IPS-NIHi7 (cell line): ENCODE measurements around the gene COLGALT1.

Source experiments
- DNase-seq: peaks from one replicate; pipeline ENCODE4 v3.0.0; 2012; ENCODE audit warnings: mixed read lengths; ENCODE audit errors: extremely low spot score

The COLGALT1 gene

GRCh38 chr19:17598953-17599352 is 43.5 kb downstream of the COLGALT1 start:
- DNase-seq, result no peak

DNA sequence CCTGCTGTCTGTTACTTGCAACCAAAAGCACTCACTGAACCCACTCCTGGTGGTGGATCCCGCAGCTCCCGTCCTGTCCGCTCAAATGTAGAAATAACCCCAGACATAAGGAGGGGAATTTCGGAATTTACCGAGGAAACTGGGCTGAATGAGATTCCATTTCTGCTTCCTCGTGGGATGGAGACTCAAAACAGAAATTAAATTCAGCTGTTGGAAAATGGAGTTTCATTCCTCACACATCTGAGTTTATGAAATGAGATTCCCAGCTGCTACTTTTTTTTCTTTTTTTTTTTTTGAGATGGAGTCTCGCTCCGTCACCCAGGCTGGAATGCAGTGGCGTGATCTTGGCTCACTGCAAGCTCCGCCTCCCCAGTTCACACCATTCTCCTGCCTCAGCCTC is 44.3 kb downstream of the COLGALT1 start:
- DNase-seq, result no peak

GRCh38 chr19:17601683-17602082 is 46.2 kb downstream of the COLGALT1 start:
- DNase-seq, result no peak

- no peak for DNase-seq
These were observed 46.8 kb downstream of the COLGALT1 start for GRCh38 chr19:17602217-17602616.

GRCh38 chr19:17602872-17603510 is 47.5 kb downstream of the COLGALT1 start:
- DNase-seq, result no peak

DNA sequence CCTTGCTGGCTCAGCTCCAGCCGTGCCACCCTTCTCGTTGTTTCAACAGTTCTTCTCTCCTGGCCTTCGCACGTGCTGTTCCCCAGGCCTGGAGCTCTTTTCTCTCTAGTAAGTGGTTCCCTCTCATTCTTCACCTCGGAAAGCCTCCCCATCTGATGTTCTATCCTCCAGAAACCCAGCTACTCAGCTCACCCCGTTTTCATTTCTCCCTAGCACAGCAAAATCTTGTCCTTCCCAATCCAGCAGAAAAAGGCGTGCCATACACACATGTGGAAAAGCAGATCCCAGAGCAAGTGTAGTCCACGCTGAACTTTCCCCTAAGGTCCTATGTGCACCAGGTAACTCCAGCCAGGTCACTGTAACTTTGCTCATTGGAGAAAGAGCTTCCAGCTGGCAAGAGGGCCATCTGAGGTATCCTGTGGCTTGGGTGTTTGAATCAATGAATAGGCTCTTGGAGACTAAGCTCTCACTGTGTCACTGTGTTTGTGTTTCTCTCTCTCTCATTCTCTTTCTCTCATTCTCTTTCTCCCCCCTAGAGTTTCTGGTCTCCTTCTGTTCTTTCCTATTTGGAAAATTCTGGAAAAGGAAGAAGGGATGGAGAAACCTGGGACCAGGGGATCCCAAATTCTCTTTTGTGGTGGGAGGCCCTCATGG is 49.0 kb downstream of the COLGALT1 start:
- DNase-seq, result no peak

- no peak for DNase-seq
These were observed 49.7 kb downstream of the COLGALT1 start for GRCh38 chr19:17605117-17605516.

- peak; percentile 95 for DNase-seq
These were observed 50.5 kb downstream of the COLGALT1 start for GRCh38 chr19:17605761-17606589.

DNA sequence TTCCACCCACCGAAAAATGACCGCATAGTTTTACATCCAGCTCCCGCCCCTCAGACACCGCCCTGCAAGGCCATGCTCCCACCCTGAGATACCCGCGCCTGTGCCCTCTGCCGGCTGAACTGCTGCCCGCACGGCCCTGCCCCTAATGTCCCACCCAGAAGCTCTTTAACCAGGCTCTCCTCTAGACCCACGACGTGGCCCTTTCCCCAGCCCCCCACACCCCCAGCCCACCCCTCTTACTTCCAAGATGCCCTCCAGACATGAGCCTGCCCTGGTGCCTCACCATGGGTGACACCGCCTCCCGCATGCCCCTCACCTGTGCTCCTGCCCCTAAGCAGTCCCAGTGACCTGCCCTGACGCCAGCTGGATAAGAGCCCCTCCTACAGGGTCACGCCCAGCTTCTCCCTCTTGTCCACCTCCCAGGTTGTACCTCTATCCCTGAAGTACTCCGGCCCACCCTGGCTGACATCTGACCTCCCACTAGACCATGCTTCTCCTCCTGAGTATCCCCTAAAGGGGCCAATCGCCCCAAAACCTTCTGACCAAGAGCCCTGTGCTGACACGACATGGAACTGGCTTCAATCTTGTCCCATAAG is 51.2 kb downstream of the COLGALT1 start:
- peak; percentile 48 for DNase-seq

DNA sequence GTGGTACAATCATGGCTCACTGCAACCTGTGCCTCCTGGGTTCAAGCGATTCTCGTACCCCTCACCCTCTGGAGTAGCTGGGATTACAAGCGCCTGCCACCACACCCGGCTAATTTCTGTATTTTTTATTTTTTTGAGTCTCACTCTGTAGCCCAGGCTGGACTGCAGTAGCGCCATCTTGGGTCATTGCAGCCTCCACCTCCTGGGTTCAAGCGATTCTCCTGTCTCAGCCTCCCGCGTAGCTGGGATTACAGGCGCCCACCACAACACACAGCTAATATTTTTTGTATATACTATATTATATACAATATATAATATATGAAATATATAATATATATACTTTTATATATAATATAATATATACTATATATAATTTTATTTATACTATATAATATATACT is 52.5 kb downstream of the COLGALT1 start:
- DNase-seq, result no peak

- DNase-seq, result peak; percentile 59
These were observed 54.9 kb downstream of the COLGALT1 start for GRCh38 chr19:17610384-17610783.

DNA sequence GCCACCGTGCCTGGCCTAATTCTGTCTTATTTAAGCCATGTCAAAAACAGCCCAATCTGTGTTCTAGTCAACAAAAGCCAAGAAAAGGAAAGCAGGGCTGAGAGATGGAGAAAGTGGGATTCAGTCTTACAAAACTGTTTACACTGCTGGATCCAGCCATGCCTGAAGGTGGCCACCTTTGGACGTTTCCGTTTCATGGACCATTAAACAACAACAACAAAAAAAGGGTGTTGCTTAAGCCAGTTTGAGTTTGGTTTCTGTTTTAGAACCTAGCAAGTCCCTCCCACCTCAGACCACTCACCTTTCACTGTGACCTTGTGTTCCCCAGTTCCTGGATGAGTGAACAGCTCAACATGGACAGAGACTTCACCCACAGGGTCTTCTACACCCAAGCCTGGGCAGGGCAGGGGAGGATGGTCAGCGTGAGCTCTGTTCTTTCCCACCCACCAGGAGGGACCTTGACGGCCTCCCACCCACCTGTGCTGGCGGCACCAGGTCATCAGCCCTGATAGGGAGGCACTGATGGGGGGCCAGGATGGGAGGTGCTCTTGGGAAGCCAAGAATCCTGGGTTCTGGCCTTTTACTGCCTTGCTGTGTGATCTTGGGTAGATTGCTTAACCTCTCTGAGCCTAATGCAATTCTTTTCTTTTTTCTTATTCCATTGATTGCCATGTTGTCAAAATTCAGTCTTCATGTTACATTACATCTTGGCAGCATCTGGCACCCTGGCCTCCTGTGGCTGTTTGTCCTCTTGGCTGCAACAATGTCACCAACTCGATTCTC is 56.2 kb downstream of the COLGALT1 start:
- DNase-seq, result no peak

- DNase-seq, result no peak
These were observed 59.0 kb downstream of the COLGALT1 start for GRCh38 chr19:17614476-17614875.

- DNase-seq, result no peak
These were observed 60.6 kb downstream of the COLGALT1 start for GRCh38 chr19:17615889-17616685.

DNA sequence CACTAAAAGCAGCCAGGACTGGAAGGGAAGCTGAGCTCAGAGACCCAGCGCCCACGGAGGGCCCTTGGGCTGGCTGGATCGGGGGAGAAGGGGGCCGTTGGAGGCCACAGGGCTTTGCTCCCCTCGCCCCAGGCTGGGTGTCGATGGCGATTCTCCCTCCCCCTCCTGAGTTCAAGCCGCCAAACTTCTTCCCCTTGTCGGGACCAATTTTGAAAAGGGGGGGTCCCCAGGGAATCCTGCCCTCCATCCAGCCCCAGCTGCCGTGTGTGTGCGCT is 61.2 kb downstream of the COLGALT1 start:
- DNase-seq, result no peak

DNA sequence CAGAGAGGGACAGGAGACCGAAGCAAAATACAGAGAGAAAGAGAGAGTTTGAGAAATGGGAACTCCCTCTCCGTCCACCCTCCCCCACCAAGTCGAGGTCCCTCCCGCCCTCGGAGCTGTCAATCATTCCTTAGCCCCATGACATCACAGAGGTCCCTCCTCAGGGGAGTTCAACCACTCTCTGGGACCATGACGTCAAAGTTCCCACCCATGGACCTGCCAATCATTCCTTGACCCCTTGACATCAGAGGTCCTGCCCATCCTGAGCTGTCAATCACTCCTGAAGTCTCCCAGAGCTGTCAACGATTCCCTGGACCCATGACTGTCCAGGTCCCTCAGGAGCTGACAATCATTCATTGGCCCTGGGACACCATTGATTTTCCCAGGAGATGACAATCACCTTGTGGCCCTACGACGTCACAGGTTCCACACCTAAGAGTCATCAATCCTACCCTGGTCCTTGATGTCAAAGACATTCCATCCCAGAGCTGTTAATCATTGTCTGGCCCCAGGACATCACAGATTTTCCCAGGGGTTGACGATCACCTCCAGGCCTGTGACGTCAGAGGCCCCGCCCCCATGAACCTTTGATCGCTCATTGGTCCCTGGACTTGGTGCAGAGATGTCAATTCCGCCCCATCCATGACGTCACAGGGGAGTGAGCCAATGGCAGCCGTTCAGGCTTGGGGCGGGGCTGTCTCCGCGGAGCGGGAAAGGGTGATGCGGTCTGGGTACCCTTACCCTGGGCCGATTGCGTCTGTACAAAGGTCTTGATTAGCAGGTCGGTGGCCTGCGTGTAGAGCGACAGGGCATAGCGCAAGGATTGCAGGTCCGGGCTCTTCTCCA is 61.7 kb downstream of the COLGALT1 start:
- peak; percentile 84 for DNase-seq

DNA sequence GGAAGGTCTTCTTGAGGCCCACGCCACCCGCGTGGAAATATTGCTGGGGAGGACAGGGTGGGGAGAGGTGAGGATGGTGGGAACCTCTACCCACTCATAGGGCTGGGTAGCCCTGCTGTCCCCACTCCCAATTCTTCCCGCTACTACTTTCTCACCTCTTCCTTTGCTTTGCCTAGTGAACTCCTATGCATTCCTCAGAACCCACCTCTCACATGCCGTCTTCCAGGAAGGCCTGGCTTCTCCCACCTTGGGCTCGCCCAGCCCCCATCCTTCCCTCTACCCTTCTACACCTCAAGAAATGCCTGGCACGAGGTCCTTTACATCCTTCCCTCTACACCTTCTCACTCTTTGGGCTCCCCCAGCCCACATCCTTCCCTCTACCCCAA is 62.4 kb downstream of the COLGALT1 start:
- no peak for DNase-seq

DNA sequence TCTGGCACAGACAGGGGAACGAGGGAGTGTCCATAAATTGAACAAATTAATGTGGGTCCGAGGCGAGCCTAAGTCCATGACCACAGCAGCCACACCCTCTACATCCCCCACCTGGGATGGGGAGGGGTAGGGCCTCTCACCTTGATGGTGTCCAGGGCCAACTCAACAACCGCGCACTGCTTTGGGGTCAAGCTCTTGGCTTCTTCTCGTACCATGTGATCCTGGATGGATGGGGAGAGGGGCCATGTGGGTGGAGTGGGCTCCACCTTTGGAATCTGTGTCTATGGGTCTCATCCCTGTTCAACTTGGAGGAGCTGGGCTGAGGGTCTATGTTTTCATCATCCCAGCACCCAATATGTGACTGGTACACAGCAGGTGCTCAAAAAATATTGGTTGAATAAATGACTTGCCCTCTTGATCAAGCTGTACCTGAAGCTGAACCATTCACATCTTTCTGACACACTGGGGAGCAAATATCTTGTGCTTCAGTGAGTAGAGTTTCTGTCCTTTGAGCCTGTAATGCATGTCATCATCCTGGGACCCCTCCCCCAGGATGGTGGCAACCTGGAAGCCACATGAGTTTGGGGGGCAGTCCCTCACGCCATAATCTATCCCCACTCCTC is 62.9 kb downstream of the COLGALT1 start:
- no peak for DNase-seq

DNA sequence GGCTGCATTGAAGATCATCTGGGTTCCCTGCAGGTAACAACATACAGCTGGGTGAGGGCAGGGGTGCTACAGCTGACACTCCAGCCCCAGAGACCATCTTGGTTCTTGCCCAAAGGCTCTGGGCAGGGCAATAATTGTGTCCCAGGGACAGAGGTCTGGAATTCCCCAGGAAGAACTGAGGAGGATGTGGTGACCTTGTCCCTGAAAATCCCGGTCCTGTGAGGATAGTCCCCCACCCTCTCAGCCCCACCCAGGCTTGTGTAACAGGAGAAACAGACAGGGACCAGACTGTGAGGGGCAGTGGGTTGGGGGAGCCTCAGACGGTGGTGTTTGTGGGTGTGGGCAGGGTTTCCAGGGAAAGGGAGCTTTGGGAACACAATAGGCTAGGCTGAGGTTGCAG is 63.5 kb downstream of the COLGALT1 start:
- DNase-seq, result no peak

DNA sequence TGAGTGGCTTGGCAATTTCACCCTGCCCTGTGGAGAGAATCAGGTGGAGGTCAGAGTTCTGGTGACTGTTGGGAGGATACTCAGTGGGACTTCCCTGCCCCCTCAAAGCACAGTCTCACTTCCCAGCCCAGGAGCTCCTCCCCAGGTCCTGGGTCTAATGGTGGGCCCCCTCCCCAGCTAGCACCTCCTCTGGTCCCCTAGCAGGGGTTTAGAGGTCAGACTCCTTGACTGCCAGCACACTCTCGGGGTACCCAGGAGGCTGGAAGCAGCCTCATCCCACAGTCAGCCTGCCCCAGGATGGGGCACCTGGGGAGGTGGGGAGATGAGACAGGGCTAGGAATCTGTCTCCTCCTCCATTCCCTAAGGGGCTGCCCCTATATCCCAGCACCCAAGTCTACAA is 65.2 kb downstream of the COLGALT1 start:
- DNase-seq, result no peak
